Activated T-cell treated with anti-CD3 and anti-CD28 coated beads for 48 hours (primary cell): ENCODE measurements around the gene C5AR2.
A peak's percentile ranks its signal among the peaks of the same experiment; 100 is the strongest.
"Not testable (repeated sequence)": the region's sequence is repeated elsewhere in the genome, so short reads cannot be mapped to it uniquely, and the experiment has no call there.

Experiments used
- DNase-seq: peaks from one replicate; pipeline ENCODE4 v3.0.0-alpha.2; 2020; ENCODE audit warnings: low read depth

Gene C5AR2

DNA sequence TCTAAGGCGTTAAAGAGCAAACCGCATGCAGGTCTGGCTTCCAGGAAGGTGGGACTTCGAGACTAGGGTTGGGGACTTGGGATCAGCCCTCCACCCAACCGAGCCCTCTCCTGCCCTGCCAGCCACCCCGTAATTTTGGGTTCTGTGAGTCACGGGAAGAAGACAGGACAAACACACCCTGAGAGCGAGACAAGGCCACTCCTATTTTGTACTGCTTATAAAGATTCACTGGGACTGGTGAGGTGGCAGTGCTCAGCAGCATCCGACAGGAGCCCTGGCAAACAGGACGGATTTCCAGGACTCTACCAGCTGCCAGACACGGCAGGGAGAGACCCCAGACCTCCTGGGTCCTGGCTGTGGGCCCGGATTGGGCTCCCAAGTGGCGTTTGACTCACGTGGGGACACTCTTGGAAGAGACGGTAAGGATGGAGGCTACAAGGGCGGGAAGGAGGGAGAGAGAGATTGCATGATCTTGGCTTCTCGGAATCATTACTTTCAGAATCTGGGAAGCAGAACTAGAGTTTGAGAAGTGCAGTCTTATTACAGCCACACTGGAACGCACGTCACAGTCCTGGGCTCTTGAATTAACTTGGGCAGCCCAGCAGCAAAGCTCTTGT is at the start of gene C5AR2:
C5AR2 (plus strand) TSS at position 245 of the 617 bp plus-strand sequence. CDS start 8,625 bp downstream, outside the sequence.
- DNase-seq: no peak

DNA sequence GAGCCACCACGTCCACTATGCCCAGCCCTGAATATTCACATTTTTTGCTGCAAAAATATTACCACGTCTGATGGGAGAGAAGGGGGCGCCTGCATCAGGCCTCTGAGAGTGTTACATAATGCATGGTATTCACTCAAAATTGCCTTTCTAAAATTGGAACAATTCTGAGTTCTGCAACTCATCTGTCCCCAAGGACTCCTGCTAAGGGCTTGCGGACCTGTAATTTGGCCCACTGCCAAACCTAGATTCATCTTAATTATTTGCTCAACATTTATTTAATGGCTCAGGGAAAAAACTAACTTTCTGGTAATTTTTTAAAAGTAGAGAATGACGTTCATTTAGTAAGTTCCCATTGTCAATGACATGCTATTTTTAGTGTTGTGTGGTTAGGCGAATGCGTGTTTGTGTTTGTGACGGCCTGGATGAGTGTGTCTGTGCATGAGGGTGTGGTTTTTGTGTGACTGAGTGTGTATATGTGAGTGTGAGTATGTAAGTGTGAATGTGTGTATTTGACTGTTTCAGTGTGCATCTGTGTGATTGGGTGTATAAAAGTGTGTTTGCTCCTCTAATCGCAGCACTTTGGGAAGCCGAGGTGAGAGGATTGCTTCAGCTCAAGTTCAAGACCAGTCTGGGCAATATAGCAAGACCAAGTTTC is 48.4 kb upstream of the C5AR2 start:
- DNase-seq: no peak

DNA sequence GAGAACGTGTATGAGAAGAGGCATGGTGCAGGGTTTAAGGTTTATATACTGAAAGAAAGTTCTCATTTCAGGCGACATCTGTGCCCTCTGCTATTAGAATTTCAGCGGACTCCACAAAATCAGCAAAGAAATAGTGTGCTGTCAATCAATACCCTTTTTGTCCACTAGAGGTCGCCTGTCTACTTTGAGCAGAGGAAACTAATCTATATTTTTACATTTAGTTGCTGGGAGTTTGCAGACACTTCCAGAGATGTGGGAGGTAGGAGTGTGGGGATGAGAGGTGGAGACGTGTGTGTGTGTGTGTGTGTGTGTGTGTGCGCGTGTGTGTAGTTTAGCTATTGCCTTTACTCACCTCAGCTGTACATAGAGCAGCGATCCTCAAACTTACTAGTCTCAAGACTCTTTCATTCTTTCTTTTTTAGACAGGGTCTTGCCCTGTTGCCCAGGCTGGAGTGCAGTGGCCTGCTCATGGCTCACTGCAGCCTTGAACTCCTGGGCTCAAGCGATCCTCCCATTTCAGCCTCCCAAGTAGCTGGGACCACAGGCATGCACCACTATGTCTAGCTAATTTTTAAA is 47.6 kb upstream of the C5AR2 start:
- no peak for DNase-seq

DNA sequence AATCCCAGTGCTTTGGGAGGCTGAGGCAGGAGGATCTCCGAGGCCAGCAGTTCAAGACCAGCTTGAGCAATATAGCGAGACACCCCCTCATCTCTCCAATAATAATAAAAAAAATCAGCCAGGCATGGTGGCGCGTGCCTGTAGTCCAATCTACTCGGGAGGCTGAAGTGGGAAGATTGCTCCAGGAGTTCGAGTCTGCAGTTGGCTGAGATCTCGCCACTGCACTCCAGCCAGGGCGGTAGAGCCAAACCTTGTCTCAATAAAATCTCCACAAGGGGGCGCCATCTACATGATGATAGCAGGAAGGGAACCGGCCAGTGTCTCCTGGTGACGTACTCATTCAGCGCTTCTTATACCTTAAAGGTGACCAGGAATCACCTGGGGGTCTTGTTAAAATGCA is 35.9 kb upstream of the C5AR2 start:
- DNase-seq: peak; percentile 54

DNA sequence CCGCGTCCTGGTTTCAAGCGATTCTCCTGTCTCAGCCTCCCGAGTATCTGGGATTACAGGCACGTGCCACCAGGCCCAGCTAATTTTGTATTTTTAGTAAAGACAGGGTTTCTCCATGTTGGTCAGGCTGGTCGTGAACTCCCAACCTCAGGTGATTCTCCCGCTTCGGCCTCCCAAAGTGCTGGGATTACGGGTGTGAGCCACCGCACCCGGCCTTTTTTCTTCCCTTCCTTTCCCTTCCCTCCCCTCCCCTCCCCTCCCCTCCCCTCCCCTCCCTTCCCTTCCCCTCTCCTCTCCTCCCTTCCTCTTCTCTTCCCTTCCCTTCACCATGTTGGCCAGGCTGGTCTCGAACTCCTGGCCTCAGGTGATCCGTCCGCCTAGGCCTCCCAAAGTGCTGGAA is 31.1 kb upstream of the C5AR2 start:
- DNase-seq: not testable (repeated sequence)

DNA sequence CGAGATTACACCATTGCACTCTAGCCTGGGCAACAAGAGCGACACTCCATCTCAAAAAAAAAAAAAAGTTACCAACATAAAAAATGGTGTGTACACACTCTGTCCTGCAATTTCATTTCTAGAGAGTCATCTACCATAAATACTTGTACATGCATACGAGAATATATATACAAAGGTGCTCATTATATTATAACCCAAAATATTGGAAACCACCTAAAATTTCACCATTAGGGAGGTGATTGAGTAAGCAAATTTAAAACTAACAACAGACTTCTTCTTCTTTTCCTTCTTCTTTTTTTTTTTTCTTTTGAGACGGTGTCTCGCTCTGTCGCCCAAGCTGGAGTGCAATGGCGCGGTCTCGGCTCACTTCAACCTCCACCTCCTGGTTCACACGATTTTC is 29.7 kb upstream of the C5AR2 start:
- DNase-seq: no peak

DNA sequence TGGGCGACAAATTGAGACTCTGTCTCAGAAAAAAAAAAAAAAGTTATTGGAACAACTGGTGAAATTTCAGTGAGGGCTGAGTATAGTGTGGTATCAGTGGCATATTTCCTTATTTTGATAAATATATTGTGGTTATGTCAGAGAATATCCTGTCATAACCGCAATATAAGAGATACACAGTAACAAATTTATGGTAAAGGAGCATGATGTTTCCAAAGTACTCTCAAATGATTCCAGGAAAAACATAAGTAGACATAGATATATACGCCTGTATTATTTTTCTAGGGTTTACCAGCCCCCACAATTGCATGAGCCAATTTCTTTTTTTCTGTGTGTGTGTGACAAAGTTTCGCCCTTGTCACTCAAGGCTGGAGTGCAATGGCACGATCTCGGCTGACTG is 28.0 kb upstream of the C5AR2 start:
- no peak for DNase-seq

DNA sequence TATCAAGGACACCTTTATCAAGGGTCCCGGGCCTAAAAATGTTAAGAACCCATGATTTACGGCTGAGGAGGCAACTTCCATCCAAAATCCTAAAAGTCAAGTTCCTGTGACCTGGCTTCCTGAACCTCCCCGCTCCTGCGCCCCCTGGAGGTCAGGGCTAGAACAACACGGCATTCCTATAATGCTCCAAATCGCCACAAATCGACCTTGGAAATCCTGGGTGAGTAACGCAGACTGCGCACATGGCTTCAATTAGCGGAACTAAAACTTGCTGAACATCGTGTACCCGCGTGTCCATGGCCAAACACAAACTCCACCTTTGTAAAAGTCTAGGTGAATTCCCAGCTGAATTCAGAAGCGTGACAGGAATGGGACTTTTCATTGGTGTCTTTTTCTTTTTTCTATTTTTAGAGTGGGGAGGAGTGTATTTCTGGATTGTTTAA is 26.6 kb upstream of the C5AR2 start:
- peak; percentile 39 for DNase-seq

DNA sequence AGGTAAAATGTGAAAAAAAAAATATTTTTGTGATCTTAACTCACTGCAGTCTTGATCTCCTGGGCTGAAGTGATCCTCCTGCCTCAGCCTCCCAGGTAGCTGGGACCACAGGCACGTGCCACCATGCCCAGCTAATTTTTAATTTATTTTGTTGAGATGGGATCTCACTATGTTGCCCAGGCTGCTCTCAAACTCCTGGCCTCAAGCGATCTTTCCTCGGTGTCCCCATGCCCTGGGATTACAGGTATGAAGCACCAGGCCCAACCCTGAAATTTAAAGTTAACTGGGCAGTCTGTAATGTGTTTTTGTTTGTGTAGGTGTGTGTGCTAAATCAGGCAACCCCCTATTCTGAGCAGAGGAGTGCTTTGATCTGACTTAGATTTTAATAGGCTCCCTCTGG is 25.7 kb upstream of the C5AR2 start:
- DNase-seq: no peak

DNA sequence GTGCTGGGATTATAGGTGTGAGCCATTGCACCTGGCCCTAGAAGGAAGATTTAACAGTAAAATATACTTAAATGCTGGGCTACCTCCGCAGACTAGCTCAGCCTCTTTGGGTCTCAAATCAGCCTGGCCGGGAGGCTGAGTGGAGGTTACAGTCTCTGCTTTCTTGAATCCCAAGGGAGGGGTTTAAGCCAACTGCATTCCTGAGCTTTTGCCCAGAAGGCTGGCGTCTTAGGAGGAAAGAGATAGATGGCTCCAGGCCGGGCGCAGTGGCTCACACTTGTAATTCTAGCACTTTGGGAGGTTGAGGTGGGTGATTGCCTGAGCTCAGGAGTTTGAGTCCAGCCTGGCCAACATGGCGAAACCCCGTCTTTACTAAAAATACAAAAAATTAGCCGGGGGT is 22.9 kb upstream of the C5AR2 start:
- DNase-seq: no peak

DNA sequence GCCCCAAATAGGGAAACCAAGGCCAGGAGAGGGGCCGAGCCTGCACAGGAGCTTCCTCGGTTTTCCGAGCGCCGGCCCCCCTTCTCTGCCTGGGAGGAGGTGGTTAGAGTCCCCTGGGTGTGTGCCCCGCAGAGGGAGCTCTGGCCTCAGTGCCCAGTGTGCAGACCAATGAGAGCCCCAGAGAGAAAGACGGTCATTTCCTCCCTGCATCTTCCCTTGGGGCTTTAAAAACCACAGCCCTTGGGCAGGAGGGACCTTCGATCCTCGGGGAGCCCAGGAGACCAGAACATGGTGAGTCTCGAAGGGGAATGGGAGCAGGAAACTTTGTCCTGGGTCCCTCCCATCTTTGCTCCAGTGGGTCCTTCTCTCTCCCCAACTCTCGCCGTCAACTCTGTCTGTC is 22.4 kb upstream of the C5AR2 start, which contains the start of gene C5AR1:
C5AR1 (plus strand) TSS at position 254 of the 400 bp plus-strand sequence; CDS start at position 289, 35 bp downstream.
- no peak for DNase-seq

DNA sequence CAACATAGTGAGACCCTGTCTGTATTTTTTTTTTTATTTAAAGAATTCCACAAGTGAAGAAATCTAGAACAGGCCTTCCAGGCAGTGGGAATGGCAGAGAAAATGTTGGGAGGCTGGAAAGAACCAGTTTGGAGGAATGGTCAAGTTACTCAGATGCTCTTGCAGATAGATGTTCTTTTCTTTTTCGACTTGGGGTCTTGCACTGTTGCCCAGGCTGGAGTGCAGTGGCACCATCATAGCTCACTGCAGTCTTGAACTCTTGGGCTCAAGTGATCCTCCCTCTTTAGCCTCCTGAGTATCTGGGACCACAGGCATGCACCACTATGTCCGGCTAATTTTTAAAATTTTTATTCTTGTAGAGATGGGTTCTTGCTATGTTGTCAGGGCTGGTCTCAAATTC is 21.7 kb upstream of the C5AR2 start:
- no peak for DNase-seq

DNA sequence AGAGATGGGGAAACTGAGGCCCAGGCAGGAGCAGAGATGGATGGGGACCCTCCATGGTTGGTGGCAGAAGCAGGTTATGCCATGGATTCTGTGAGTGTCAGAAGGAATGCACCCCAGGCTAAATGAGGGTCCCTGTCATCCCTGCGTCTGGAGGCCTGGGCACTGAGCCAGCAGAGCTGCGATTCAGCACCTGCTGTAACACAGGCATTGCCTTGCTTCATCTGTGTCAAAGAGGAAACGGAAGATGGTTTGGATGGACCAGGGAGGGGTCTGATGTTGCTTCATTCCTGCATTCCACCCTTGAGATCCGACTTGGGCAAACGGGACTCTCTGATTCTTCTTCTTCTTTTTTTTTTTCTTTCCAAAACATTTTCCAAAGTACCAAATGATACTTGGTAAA is 21.2 kb upstream of the C5AR2 start:
- DNase-seq: no peak

DNA sequence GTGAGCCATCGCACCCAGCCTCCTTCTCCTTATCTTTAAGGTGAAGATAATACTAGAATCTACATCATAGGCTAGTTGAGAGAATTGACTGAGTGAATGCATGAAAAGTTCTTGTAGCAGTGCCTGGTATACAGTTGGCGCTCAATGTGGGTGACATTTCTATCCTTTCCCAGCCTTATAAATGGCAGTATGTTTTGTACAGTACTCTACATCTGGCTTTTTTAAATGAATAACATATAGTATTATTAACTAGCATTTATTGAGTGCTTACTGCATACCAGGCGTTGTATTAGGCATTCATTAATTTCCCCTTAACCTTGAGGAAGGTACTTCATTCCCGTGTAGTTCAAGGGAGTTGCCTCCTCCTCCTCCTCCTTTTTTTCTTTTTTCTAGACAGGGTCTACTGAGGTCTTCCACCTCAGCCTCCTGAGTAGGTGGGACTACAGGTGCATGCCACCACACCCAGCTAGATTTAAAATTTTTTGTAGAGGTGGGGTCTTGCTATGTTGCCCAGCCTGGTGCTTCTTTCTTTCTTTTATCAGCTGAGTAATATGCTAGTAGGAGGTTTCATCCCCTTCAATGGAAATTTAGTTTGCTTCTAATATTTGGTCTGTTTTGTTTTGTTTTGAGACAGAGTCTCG is 19.5 kb upstream of the C5AR2 start:
- no peak for DNase-seq

DNA sequence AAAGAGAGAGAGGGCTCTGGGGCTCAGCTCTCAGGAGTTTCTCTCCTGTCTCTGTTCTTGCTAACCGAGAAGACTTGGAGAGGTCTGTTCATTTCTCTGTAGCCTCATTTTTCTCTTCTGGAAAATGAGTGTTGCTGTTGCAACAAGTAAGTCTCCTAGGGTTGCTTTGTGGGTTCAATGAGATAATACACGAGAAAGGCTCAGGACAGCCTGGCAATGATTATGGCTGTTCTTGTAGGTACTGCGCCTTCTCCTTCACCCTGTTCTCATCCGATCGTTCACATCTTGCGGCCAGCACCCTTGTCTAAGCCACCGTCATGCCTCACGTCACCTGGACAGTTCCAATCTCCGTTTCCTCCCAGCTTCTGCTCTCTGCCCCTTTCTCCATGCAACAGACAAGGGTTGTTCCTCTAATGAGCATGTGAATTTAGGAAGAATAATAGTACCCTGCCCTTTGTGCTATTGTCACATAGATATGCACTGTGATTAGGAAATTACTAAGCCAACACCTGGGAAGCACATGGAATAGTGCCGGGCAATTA is 18.1 kb upstream of the C5AR2 start:
- no peak for DNase-seq

DNA sequence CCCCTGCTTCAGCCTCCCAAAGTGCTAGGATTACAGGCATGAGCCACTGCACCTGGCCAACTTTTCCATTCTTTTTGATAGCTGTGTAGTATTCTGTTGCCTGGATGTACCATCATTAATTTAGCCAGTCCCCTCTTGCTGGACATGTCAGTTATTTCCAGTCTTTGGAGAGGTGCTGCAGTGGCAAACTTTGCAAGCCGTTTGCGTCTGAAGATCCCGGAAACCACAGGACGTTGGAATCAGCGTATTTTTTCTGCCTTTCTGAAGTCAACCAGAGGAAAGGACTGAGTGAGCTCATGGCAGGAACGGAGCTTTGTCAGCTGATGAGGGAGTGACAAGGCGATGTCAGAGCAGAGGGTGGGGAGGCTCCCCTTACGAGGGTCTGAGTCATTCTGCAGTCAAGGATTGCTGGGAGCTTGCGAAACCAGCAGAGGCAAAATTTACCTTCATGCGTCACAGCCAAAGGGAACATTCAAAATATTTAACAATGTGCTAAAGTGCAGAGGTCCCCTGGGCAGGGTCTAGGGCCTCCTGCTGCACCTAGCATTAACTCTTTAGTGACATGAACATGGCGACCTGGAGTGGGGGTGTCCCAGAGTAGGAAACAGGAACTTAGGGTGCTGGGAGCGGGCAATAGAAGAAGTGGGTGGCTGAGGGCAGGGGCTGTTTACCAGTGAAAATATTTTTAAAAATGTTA is 16.7 kb upstream of the C5AR2 start:
- DNase-seq: peak; percentile 21

DNA sequence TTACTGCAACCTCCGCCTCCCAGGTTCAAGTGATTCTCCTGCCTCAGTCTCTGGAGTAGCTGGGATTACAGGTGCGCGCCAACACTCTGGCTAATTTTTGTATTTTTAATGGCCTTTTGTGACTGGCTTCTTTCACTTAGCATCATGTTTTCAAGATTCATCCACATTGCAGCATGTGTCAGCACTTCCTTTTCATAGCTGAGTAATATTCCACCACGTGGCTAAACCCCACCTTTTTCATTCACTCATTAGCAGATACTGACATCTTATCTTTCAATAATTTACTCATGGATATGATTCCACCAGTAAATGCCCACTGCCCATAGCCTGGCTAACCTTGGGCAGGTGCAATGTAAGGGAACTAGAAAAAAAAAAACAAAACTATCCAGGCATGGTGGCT is 15.5 kb upstream of the C5AR2 start:
- DNase-seq: no peak

DNA sequence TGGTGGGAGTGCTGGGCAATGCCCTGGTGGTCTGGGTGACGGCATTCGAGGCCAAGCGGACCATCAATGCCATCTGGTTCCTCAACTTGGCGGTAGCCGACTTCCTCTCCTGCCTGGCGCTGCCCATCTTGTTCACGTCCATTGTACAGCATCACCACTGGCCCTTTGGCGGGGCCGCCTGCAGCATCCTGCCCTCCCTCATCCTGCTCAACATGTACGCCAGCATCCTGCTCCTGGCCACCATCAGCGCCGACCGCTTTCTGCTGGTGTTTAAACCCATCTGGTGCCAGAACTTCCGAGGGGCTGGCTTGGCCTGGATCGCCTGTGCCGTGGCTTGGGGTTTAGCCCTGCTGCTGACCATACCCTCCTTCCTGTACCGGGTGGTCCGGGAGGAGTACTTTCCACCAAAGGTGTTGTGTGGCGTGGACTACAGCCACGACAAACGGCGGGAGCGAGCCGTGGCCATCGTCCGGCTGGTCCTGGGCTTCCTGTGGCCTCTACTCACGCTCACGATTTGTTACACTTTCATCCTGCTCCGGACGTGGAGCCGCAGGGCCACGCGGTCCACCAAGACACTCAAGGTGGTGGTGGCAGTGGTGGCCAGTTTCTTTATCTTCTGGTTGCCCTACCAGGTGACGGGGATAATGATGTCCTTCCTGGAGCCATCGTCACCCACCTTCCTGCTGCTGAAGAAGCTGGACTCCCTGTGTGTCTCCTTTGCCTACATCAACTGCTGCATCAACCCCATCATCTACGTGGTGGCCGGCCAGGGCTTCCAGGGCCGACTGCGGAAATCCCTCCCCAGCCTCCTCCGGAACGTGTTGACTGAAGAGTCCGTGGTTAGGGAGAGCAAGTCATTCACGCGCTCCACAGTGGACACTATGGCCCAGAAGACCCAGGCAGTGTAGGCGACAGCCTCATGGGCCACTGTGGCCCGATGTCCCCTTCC is 11.8 kb upstream of the C5AR2 start:
- DNase-seq: no peak

DNA sequence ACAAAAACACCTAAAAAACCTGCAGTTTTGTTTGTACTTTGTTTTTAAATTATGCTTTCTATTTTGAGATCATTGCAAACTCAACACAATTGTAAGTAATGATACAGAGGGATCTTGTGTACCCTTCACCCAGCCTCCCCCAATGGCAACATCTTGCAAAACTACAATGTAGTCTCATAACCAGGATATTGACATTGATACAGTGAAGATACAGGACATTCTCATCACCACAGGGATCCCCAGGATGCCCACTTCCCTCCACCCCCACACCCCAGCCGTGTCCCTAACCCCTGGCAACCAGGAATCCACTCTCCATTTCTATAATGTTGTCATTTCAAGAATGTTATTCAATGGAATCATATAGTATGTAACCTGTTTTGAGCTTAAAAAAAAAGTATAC is 10.3 kb upstream of the C5AR2 start:
- DNase-seq: no peak

DNA sequence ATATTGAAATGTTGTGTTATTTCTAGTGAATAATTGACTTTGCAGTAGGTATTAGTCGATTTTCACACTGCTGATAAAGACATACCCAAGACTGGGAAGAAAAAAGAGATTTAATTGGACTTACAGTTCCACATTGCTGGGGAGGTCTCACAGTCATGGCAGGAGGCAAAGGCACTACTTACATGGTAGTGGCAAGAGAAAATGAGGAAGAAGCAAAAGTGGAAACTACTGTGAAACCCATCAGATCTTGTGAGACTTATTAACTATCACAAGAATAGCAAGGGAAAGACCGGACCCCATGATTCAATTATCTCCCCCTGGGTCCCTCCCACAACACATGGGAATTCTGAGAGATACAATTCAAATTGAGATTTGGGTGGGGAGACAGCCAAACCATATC is 9.9 kb upstream of the C5AR2 start:
- no peak for DNase-seq

DNA sequence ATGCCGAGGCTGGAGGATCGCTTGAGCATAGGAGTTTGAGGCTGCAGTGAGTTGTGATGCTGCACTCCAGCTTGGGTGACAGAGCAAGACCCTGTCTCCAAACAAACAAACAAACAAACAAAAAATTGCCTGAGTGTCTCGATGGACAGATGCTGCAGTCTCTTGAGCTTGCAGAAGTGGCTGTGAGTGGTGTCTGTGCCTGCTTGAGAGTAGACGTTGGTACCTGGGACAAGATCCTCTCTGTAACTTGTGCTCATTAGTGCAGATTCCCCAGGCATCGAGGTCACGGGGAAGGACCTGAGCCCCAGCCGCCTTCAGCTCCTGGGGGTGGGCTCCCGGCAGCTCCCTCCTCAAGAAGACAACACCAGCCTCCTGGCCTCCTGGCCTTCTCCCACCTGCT is 8.6 kb upstream of the C5AR2 start:
- no peak for DNase-seq
